ENCODE data around the gene FEM1C.
A peak's percentile ranks its signal among the peaks of the same experiment; 100 is the strongest.
"Not testable (repeated sequence)": the region's sequence is repeated elsewhere in the genome, so short reads cannot be mapped to it uniquely, and the experiment has no call there.

Gene FEM1C

DNA sequence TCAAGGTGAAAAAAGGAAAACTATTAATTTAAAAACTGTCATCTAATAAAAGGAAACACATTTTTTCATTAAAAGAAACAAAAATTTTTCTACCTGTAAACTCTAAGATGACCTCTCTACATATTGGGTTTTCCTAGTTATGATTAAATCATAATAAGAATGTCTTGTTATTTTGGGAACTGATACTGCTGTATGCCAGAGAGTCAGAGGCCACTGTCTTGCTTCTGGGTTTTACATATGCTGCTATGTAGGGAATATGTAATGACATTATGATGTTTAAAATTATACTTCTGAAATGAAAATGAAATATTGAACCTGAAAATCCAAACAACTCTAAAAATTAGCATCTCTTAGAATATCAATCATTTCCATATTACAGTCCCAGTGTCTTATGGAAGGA lies 63.7 kb downstream of the FEM1C start:
- ATAC-seq, result peak; percentile 64
- Mint-ChIP-seq H3K27ac (peak overlapping the region; percentile 30), H3K36me3 (no peaks in the 10 kb centered on the region), H3K9me3 (no peaks in the 10 kb centered on the region), H3K27me3 (no peaks in the 10 kb centered on the region), H3K4me1 (peaks cover 43% of the 10 kb centered on the region), H3K4me3 (no peak overlapping the region)

DNA sequence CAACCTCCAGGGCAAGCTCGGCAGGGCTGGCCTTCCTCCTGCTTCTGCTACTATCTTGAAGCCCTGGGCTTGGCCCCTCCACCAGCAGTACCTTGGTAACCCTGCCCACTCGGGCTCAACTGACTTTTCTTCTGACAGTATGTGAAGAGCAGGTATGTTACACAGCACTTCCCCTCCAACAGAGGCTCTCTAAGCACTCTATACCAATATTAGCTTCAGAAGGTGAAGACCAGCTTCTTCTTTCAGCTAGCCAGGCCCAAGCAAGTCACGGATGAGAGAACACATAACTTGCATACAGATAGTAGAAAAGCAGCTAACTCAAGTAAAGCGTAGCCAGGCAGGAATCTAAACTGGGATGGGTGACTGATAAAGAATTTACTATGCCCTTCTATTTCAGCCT lies 64.3 kb downstream of the FEM1C start:
- Mint-ChIP-seq H3K4me1 (peaks cover 47% of the 10 kb centered on the region), H3K27ac (peak overlapping the region; percentile 30), H3K4me3 (no peak overlapping the region), H3K27me3 (no peaks in the 10 kb centered on the region), H3K9me3 (no peaks in the 10 kb centered on the region), H3K36me3 (no peaks in the 10 kb centered on the region)
- ATAC-seq, result peak; percentile 75

DNA sequence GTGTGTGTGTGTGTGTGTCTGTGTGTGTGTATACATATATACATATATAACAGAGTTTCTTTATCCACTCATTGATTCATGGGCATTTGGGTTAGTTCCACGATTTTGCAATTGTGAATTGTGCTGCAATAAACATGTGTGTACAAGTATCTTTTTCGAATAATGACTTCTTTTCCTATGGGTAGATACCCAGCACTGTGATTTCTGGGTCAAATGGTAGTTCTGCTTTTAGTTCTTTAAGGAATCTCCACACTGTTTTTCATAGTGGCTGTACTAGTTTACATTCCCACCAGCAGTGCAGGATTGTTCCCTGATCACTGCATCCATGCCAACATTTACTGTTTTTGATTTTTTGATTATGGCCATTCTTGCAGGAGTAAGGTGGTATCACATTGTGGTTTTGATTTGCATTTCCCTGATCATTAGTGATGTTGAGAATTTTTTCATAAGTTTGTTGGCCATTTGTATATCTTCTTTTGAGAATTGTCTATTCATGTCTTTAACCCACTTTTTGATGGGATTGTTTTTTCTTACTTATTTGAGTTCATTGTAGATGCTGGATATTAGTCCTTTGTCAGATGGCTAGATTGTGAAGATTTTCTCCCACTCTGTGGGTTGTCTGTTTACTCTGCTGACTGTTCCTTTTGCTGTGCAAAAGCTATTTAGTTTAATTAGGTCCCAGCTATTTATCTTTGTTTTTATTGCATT lies 65.3 kb downstream of the FEM1C start:
- not testable (repeated sequence) for H3K27ac Mint-ChIP-seq, H3K4me3 Mint-ChIP-seq, H3K36me3 Mint-ChIP-seq, H3K27me3 Mint-ChIP-seq, ATAC-seq, H3K9me3 Mint-ChIP-seq
- peaks cover 40% of the 10 kb centered on the region for H3K4me1 Mint-ChIP-seq

DNA sequence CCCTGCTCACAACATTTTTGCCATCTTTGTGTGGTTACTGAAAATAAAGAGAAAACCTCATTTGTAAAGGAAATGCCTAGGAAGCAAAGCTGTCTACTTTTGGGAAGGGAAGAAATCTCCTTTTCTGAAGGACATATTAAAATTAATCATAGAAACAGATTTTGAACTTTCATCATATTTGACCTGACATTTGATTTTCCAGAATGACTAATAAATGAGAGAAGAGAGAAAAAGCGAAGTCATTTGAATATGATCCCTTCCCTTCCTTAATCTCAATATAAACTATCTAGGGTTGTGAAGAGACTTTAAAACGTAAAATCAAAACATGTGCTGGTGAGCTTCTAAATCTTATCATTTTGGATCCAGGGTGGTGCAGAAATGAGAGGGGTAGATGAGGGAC lies 66.3 kb downstream of the FEM1C start:
- Mint-ChIP-seq H3K27me3 (no peaks in the 10 kb centered on the region), H3K4me3 (no peak overlapping the region), H3K36me3 (no peaks in the 10 kb centered on the region), H3K4me1 (peaks cover 37% of the 10 kb centered on the region), H3K9me3 (no peaks in the 10 kb centered on the region), H3K27ac (no peak overlapping the region)
- no peak for ATAC-seq

DNA sequence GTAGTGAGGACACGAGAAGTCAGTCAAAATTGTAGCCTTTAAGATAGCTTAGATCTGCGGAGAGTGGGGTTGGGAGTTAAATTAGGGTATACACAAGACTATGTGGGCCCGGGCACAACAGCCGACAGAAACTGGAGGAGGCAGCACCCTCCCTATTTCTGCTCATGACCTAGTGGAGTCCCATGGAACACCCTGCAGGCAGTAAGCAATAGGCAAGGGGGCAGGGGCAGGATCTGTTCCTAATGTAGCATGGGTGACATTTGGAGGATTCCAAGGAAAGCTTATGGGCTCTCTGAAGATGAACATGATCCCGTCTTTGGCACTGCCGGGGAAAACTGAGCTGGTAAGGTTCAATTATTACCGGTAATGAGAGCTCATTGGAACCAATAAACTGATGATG lies 67.0 kb downstream of the FEM1C start:
- H3K4me1 Mint-ChIP-seq, result peaks cover 40% of the 10 kb centered on the region
- H3K4me3 Mint-ChIP-seq, result no peak overlapping the region
- no peak for ATAC-seq
- H3K9me3 Mint-ChIP-seq, result no peaks in the 10 kb centered on the region
- no peaks in the 10 kb centered on the region for H3K27me3 Mint-ChIP-seq
- no peak overlapping the region for H3K27ac Mint-ChIP-seq
- H3K36me3 Mint-ChIP-seq, result no peaks in the 10 kb centered on the region

DNA sequence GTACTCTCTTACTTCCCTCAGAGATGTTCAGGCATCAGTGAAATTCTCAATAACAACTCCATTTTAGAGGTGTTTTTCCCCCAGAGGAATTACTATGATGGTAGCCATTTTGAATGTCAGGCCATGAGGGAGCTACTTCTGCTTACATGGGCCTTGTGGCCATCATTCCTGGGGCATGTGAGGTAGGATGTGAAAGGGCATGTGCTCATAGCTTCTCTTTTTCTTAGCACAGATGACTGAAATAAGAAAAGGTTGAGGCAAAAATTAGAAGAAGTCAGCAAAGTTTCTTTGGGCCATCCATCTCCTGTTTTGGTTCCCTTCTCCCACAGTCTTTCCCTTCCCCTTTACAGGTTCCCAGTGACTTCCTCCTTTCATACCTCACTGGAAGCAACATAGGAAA lies 68.8 kb downstream of the FEM1C start:
- H3K36me3 Mint-ChIP-seq, result no peaks in the 10 kb centered on the region
- H3K27ac Mint-ChIP-seq, result peak overlapping the region; percentile 51
- H3K4me1 Mint-ChIP-seq, result peaks cover 43% of the 10 kb centered on the region
- ATAC-seq, result peak; percentile 80
- no peak overlapping the region for H3K4me3 Mint-ChIP-seq
- H3K27me3 Mint-ChIP-seq, result no peaks in the 10 kb centered on the region
- H3K9me3 Mint-ChIP-seq, result no peaks in the 10 kb centered on the region

DNA sequence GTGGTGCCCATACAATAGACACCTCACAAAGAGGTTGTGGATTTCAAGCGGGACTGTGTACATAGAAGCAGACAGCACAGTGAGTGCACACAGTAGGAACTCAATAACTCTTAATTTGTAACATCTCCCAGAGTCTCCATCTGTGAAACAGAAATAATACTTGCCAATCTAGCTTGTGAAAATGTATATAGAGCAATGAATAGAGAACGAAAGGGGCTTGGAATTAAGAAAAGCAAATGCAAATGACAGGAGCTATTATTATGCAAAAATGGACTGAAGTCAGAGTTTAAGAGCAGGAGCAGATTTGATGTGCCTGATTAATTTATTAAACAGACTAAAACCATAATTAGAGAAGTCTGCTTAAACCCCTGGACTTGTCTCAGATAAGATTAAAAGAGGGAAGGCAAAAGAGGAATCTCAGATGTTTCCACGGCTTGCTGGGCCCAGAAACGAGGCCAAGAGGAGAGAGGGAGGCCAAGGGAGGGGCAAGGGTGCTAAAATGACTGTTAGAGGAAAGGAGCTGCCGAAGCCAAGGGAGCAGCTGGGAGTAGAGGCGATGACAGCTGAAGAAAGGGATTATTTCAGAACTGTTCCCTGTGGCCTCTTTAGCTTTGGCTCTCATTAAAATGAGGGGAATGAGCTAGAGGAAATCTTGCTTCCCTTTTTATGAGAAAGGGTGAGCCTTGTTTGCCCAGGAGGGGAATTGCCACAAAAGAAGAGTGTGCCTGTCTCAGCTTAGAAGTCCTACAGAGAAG lies 72.1 kb downstream of the FEM1C start:
- Mint-ChIP-seq H3K27me3 (no peaks in the 10 kb centered on the region), H3K4me1 (peaks cover 26% of the 10 kb centered on the region), H3K9me3 (no peaks in the 10 kb centered on the region), H3K27ac (peak overlapping the region; percentile 40), H3K36me3 (no peaks in the 10 kb centered on the region), H3K4me3 (no peak overlapping the region)
- no peak for ATAC-seq

DNA sequence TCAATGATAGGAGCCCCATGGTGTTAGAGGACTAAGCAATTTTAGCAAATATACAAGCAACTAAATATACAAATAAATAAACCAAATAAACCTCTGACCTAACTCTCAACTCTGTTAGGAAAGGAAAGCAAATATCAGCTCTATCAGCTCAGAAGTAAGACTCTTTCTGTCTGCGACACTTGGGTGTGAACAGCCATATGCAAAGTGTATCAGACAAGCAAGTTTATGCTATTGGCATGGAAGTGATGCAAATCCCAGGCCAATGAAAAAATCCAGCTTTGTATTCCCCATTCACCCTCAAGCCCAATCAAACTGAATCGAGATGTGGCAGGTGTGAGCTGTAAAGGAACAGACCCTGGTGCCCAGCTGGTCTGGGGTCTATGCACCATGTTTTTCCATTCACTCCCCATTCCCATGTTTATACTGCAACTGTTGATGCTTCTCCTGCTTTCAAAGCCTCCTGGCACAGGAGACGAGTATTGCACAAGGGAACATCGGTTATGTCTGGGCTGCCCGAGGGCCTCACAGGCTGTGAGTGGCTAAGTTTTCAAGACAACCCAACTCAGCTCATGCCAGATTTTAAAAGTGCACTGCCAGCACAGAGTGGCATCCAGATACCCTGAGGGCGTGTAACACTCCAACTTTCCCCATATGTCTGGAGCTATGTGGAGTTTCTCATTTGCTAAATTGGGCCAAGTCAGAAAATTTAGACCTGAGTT lies 73.1 kb downstream of the FEM1C start:
- Mint-ChIP-seq H3K4me1 (peaks cover 17% of the 10 kb centered on the region), H3K27me3 (no peaks in the 10 kb centered on the region), H3K4me3 (no peak overlapping the region), H3K36me3 (no peaks in the 10 kb centered on the region), H3K27ac (no peak overlapping the region), H3K9me3 (no peaks in the 10 kb centered on the region)
- ATAC-seq, result no peak

DNA sequence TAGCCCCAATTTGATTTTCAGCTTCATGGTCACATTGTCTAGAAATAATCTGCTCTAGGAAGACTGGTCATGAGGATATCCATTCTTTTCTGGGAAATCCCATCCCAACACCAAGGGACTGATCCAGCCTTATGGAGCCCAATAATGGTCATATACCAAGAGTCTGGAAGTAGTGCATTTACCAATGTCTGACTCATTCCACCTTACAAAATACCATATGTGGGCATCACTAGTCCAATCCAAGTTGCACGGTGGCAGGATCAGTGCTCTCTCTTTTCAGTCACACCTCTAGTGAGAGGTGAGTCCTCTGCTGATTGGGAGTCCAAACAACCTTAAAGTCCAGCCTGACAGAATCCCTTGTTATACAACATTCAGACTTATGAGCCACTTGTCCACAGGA lies 73.7 kb downstream of the FEM1C start:
- Mint-ChIP-seq H3K4me3 (no peak overlapping the region), H3K4me1 (peaks cover 11% of the 10 kb centered on the region), H3K27ac (no peak overlapping the region), H3K36me3 (no peaks in the 10 kb centered on the region), H3K27me3 (no peaks in the 10 kb centered on the region), H3K9me3 (no peaks in the 10 kb centered on the region)
- no peak for ATAC-seq

All from stimulated activated memory B cell treated with anti-CD40 and anti-IgM and Interleukin-4, amounts not matched to agents 10 μg/mL and 1 μg/mL and 100 μg/mL, for 72 hours (primary cell).